Epithelial cell of proximal tubule (primary cell): ENCODE results near the gene PATE1. TPM values are rescaled to one million over a fixed set of nuclear protein-coding genes. Genes with fewer than 3 reads are reported as not detected.

Experiments used
- DNase-seq: peaks from one replicate; pipeline ENCODE4 v3.0.0-alpha.2; 2011; ENCODE audit warnings: low read depth
- H3K4me3 ChIP-seq: 2 replicates; pipeline ENCODE4 v1.5.1; 2011; ENCODE audit warnings: low read depth, mild to moderate bottlenecking, low read length
- CTCF ChIP-seq: conservative IDR thresholded peaks from 2 replicates; pipeline ENCODE4 v1.5.1; 2012; ENCODE audit warnings: low read depth, mild to moderate bottlenecking, low read length
- total RNA-seq: library from RNA; depleted of rRNA; stranded (reverse); fragments of >200 nt; gene quantifications from 2 replicates; pipeline ENCODE4 v1.2.3, GENCODE V29; 2015

Gene PATE1
- total RNA-seq, 1 donor from 2014 or later = not detected

- no peak for DNase-seq
- TF ChIP-seq CTCF = no peak
These were observed 41.7 kb downstream of the PATE1 start, which contains the start of gene PATE3 for GRCh38 chr11:125787827-125788226. TSS of gene PATE3 (plus strand) at chr11:125788127. CDS start at chr11:125788152, 25 bp downstream.

GRCh38 chr11:125790825-125791224 is 44.7 kb downstream of the PATE1 start:
- DNase-seq = no peak
- no peak overlapping the region for H3K4me3 ChIP-seq
- no peak for TF ChIP-seq CTCF

More at GRCh38 chr11:125787827-125788226, 41.7 kb downstream of the PATE1 start, which contains the start of gene PATE3:
- no peak within 1 kb of the TSS for H3K4me3 ChIP-seq

- no peak for TF ChIP-seq CTCF
- DNase-seq = no peak
- H3K4me3 ChIP-seq = no peak overlapping the region
These were observed 51.6 kb downstream of the PATE1 start for GRCh38 chr11:125797641-125798040.

Other genes starting within 250 kb of the PATE1 start
- gene EI24, start 176.8 kb upstream of the PATE1 start, total RNA-seq = 140 and 169 TPM in 2 replicates
- 170 and 190 TPM in 2 replicates for gene STT3A, start 153.4 kb upstream of the PATE1 start, total RNA-seq
- 43.2 and 48.9 TPM in 2 replicates for gene CHEK1, start 121.1 kb upstream of the PATE1 start, total RNA-seq
- not detected in 2 replicates for gene ACRV1, start 65.4 kb upstream of the PATE1 start, total RNA-seq
- 0.07 TPM in 1 of 2 replicates, not detected in the other for gene PATE2, start 32.5 kb downstream of the PATE1 start, total RNA-seq
- not detected in 2 replicates for gene PATE3, start 41.8 kb downstream of the PATE1 start, total RNA-seq
- gene PATE4, start 87.0 kb downstream of the PATE1 start, total RNA-seq = not detected in 2 replicates
- gene HYLS1, start 141.4 kb downstream of the PATE1 start, total RNA-seq = 9.3 and 11.3 TPM in 2 replicates
- 7.1 and 8.0 TPM in 2 replicates for gene PUS3, start 156.9 kb downstream of the PATE1 start, total RNA-seq
- 0.14 TPM in 1 of 2 replicates, not detected in the other for gene DDX25, start 158.2 kb downstream of the PATE1 start, total RNA-seq
- gene VSIG10L2, start 199.8 kb downstream of the PATE1 start, total RNA-seq = not detected in 2 replicates